Measurements from ENCODE around the gene HCLS1. TPM values are rescaled to one million over a fixed set of nuclear protein-coding genes. Genes with fewer than 3 reads are reported as not detected.

The HCLS1 gene
- total RNA-seq, 1 experiment from 2014 or later = 0.45 TPM

DNA sequence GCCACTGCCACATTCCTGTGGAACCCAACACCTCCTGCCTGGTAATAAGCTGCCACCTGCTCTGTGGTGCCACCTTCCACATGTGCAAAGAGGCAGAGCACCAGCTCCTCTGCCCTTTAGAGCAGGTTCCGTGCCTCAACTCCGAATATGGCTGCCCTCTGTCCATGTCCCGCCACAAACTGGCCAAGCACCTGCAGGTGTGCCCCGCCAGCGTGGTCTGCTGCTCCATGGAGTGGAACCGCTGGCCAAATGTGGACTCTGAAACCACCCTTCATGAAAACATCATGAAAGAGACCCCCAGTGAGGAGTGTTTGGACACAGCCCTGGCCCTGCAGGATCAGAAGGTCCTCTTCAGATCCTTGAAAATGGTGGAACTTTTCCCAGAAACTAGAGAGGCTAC, 39.2 kb downstream of the HCLS1 start:
- ChIA-PET POLR2A (no interaction called here), CTCF (no interaction called here)
- H3K27ac Mint-ChIP-seq (ENCODE audit: unreplicated experiment) = no peak overlapping the region
- no peak for DNase-seq
- H3K4me1 Mint-ChIP-seq (ENCODE audit: low read depth, unreplicated experiment) = no peaks in the 10 kb centered on the region
- no peaks in the 10 kb centered on the region for H3K36me3 Mint-ChIP-seq (ENCODE audit: insufficient read depth, unreplicated experiment)
- no peaks in the 10 kb centered on the region for H3K36me3 ChIP-seq (ENCODE audit: control insufficient read depth, insufficient read depth, low read length)
- TF ChIP-seq, protein P1, sequence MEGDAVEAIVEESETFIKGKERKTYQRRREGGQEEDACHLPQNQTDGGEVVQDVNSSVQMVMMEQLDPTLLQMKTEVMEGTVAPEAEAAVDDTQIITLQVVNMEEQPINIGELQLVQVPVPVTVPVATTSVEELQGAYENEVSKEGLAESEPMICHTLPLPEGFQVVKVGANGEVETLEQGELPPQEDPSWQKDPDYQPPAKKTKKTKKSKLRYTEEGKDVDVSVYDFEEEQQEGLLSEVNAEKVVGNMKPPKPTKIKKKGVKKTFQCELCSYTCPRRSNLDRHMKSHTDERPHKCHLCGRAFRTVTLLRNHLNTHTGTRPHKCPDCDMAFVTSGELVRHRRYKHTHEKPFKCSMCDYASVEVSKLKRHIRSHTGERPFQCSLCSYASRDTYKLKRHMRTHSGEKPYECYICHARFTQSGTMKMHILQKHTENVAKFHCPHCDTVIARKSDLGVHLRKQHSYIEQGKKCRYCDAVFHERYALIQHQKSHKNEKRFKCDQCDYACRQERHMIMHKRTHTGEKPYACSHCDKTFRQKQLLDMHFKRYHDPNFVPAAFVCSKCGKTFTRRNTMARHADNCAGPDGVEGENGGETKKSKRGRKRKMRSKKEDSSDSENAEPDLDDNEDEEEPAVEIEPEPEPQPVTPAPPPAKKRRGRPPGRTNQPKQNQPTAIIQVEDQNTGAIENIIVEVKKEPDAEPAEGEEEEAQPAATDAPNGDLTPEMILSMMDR (IDR thresholded peaks at IDR 0.05; ENCODE audit: insufficient read depth in 1 of 2, low read depth in 1 of 2, low read length in 1 of 2, severe bottlenecking in 1 of 2, unreplicated experiment in 1 of 2) = no peak
- no peaks in the 10 kb centered on the region for H3K9me3 ChIP-seq
- H3K9me3 Mint-ChIP-seq (ENCODE audit: unreplicated experiment) = no peaks in the 10 kb centered on the region
- intact Hi-C loops (cut with micrococcal nuclease; ENCODE audit: unreplicated experiment) = no loop called here
- H3K27me3 Mint-ChIP-seq (ENCODE audit: insufficient read depth, unreplicated experiment) = peaks cover 9% of the 10 kb centered on the region
- H3K4me1 ChIP-seq = no peaks in the 10 kb centered on the region
- H3K4me3 Mint-ChIP-seq (ENCODE audit: unreplicated experiment) = no peak overlapping the region
- no peaks in the 10 kb centered on the region; the same call in 1 of the 2 replicates for H3K27me3 ChIP-seq (replicated peaks; ENCODE audit: control insufficient read depth, insufficient read depth, low read length)
- BruUV-seq (replicated peaks) = no TSS peak
- no peak overlapping the region for H3K4me3 ChIP-seq (ENCODE audit: low read depth, low read length)

DNA sequence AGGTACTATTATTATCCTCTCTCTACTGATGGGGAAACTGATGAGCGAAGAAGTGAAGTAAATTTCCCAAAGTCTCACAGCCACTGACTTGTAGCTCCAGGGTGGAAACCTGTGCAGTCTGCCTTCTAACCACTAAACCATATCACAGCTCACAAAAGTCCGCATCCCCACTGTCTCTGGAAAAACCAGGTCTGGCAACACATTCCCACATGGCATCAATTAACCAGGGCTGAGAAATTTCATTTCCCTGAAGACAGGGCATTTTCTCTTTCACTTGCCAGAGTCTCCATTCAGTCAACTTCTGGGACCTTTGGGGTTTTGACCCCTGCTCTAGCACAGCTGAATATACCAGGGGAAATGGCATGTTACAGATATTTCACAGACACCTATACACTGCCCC, 41.0 kb downstream of the HCLS1 start:
- H3K9me3 Mint-ChIP-seq (ENCODE audit: unreplicated experiment) = no peaks in the 10 kb centered on the region
- no peaks in the 10 kb centered on the region for H3K4me1 Mint-ChIP-seq (ENCODE audit: low read depth, unreplicated experiment)
- peaks cover 9% of the 10 kb centered on the region for H3K27me3 Mint-ChIP-seq (ENCODE audit: insufficient read depth, unreplicated experiment)
- no peaks in the 10 kb centered on the region for H3K36me3 Mint-ChIP-seq (ENCODE audit: insufficient read depth, unreplicated experiment)
- Histone ChIP-seq H3K9me3 (no peaks in the 10 kb centered on the region), H3K36me3 (ENCODE audit: control insufficient read depth, insufficient read depth, low read length) (no peaks in the 10 kb centered on the region), H3K4me1 (no peaks in the 10 kb centered on the region), H3K27me3 (replicated peaks; ENCODE audit: control insufficient read depth, insufficient read depth, low read length) (no peaks in the 10 kb centered on the region; the same call in 1 of the 2 replicates), H3K4me3 (ENCODE audit: low read depth, low read length) (no peak overlapping the region)
- no peak overlapping the region for H3K27ac Mint-ChIP-seq (ENCODE audit: unreplicated experiment)
- TF ChIP-seq, protein P1 (IDR thresholded peaks at IDR 0.05; ENCODE audit: insufficient read depth in 1 of 2, low read depth in 1 of 2, low read length in 1 of 2, severe bottlenecking in 1 of 2, unreplicated experiment in 1 of 2) = no peak
- intact Hi-C loops (cut with micrococcal nuclease; ENCODE audit: unreplicated experiment) = no loop called here
- ChIA-PET CTCF (no interaction called here), POLR2A (no interaction called here)
- H3K4me3 Mint-ChIP-seq (ENCODE audit: unreplicated experiment) = no peak overlapping the region
- no peak for DNase-seq
- no TSS peak for BruUV-seq (replicated peaks)

DNA sequence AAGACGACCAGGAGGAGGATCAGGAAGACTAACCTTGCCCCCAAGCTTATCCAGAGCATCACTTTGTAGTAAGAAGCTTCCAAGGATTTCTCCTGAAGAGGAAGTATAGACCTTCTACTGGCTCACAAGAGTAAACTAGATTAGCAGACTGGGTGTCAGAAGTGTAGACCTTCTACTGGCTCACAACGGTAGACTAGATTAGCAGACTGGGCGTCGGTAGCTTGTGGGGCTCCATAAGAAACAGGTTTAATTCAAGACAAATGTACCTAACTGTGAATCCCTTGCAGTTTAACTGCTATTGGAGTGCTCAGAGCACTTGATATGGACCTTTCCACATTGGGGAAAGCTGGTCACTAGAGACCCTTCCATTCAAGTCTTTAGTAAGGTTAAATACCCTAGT, 54.6 kb downstream of the HCLS1 start:
- Mint-ChIP-seq H3K27me3 (ENCODE audit: insufficient read depth, unreplicated experiment) (no peaks in the 10 kb centered on the region), H3K4me3 (ENCODE audit: unreplicated experiment) (no peak overlapping the region), H3K9me3 (ENCODE audit: unreplicated experiment) (no peaks in the 10 kb centered on the region), H3K27ac (ENCODE audit: unreplicated experiment) (no peak overlapping the region), H3K36me3 (ENCODE audit: insufficient read depth, unreplicated experiment) (no peaks in the 10 kb centered on the region), H3K4me1 (ENCODE audit: low read depth, unreplicated experiment) (no peaks in the 10 kb centered on the region)
- TF ChIP-seq, protein P1 (IDR thresholded peaks at IDR 0.05; ENCODE audit: insufficient read depth in 1 of 2, low read depth in 1 of 2, low read length in 1 of 2, severe bottlenecking in 1 of 2, unreplicated experiment in 1 of 2) = no peak
- no peak overlapping the region for H3K4me3 ChIP-seq (ENCODE audit: low read depth, low read length)
- no TSS peak for BruUV-seq (replicated peaks)
- ChIA-PET POLR2A (no interaction called here), CTCF (no interaction called here)
- no peaks in the 10 kb centered on the region for H3K27me3 ChIP-seq (replicated peaks; ENCODE audit: control insufficient read depth, insufficient read depth, low read length)
- H3K4me1 ChIP-seq = peaks cover 18% of the 10 kb centered on the region
- no peak for DNase-seq
- H3K36me3 ChIP-seq (ENCODE audit: control insufficient read depth, insufficient read depth, low read length) = no peaks in the 10 kb centered on the region
- no peaks in the 10 kb centered on the region for H3K9me3 ChIP-seq
- intact Hi-C loops (cut with micrococcal nuclease; ENCODE audit: unreplicated experiment) = no loop called here

Measured in Caco-2 (cell line).